H1 (cell line): ENCODE data around the gene DDX42. TPM values are rescaled to one million over a fixed set of nuclear protein-coding genes. Genes with fewer than 3 reads are reported as not detected.

Experiments
- CTCF ChIA-PET: fragments of 300-600 bp; sonication (Branson Sonifier 250); formaldehyde crosslinking; loops from one replicate; lab custom pipeline; 2021; ENCODE audit not compliant: partially characterized antibody; lab: Charles Lee
- POLR2A ChIA-PET: fragments of 300-600 bp; sonication (Branson Sonifier 250); formaldehyde crosslinking; loops from one replicate; lab custom pipeline; 2021; ENCODE audit warnings: inconsistent platforms; ENCODE audit not compliant: partially characterized antibody; lab: Charles Lee
- DNase-seq, 2 experiments: peaks; one replicate each; pipeline versions ENCODE4 v3.0.0 to v3.0.0-alpha.2; 2010 to 2022; ENCODE audit warnings: low spot score in 2 of 2, low read depth in 1 of 2, mixed read lengths in 1 of 2
- FAIRE-seq: peaks from 2 replicates; lab custom pipeline; 2011; peaks lifted over from hg19 to GRCh38; lab: Jason Lieb, UNC
- H2AFZ ChIP-seq: 2 replicates; pipeline ENCODE4 v1.8.1; 2012; ENCODE audit warnings: low read length, inconsistent platforms
- H2AK5ac ChIP-seq: 2 replicates; pipeline ENCODE4 v1.6.1; 2013; ENCODE audit warnings: low read depth, low read length
- H2BK120ac ChIP-seq: replicated peaks from 2 replicates; pipeline ENCODE3; 2013; ENCODE audit warnings: low read depth, low read length, inconsistent platforms
- H2BK12ac ChIP-seq: 2 replicates; pipeline ENCODE4 v1.6.1; 2013; ENCODE audit warnings: low read depth, low read length
- H2BK15ac ChIP-seq: 2 replicates; pipeline ENCODE4 v1.6.1; 2013; ENCODE audit warnings: low read length
- H2BK20ac ChIP-seq: 2 replicates; pipeline ENCODE4 v1.6.1; 2013; ENCODE audit warnings: low read length
- H2BK5ac ChIP-seq: 2 replicates; pipeline ENCODE4 v1.6.1; 2013; ENCODE audit warnings: low read depth, low read length
- H3K14ac ChIP-seq: 2 replicates; pipeline ENCODE4 v1.6.1; 2013; ENCODE audit warnings: inconsistent platforms; ENCODE audit not compliant: insufficient read length
- H3K18ac ChIP-seq: 2 replicates; pipeline ENCODE4 v1.6.1; 2013; ENCODE audit warnings: low read length; ENCODE audit errors: extremely low read depth
- H3K23ac ChIP-seq: 2 replicates; pipeline ENCODE4 v1.6.1; 2013; ENCODE audit warnings: inconsistent platforms; ENCODE audit not compliant: insufficient read length
- H3K23me2 ChIP-seq: 2 replicates; pipeline ENCODE4 v1.6.1; 2013; ENCODE audit warnings: low read depth, low read length
- H3K27ac ChIP-seq: 2 replicates; pipeline ENCODE4 v1.6.1; 2011; ENCODE audit warnings: low read depth, low read length, inconsistent platforms
- H3K27me3 ChIP-seq, 4 experiments: replicated peaks in 1 of 4; 1 replicate in 1 of 4; 2 replicates in 3 of 4; pipeline versions ENCODE4 v1.6.1 to v1.8.1; 2011 to 2013; ENCODE audit warnings: low read length in 3 of 4, mild to moderate bottlenecking in 3 of 4, inconsistent platforms in 2 of 4, mixed read lengths in 2 of 4, moderate library complexity in 1 of 4; ENCODE audit not compliant: control insufficient read depth in 3 of 4, insufficient read depth in 3 of 4; ENCODE audit errors: extremely low read depth in 1 of 4
- H3K36me3 ChIP-seq, 4 experiments: 2 replicates each; pipeline versions ENCODE4 v1.6.1 to v1.8.1; 2011 to 2013; ENCODE audit warnings: mild to moderate bottlenecking in 4 of 4, low read length in 3 of 4, moderate library complexity in 2 of 4, control low read depth in 1 of 4, inconsistent platforms in 1 of 4; ENCODE audit not compliant: insufficient read depth in 4 of 4, control insufficient read depth in 2 of 4
- H3K4ac ChIP-seq: replicated peaks from 2 replicates; pipeline ENCODE3; 2013; ENCODE audit warnings: low read length, low read depth, mixed read lengths, inconsistent platforms; ENCODE audit not compliant: insufficient read length
- H3K4me1 ChIP-seq, 4 experiments: replicated peaks in 1 of 4; 1 replicate in 1 of 4; 2 replicates in 3 of 4; pipeline versions ENCODE4 v1.6.1 to v1.8.1; 2011 to 2013; ENCODE audit warnings: low read length in 3 of 4, inconsistent platforms in 2 of 4, mixed read lengths in 1 of 4; ENCODE audit not compliant: insufficient read depth in 4 of 4, control insufficient read depth in 3 of 4
- H3K4me2 ChIP-seq, 2 experiments: 2 replicates each; pipeline versions ENCODE4 v1.6.1 to v1.8.1; 2011 to 2013; ENCODE audit warnings: low read depth in 2 of 2, low read length in 2 of 2, control low read depth in 1 of 2, inconsistent platforms in 1 of 2, mild to moderate bottlenecking in 1 of 2; ENCODE audit not compliant: insufficient read depth in 1 of 2
- H3K4me3 ChIP-seq, 4 experiments: fragments of 200-600, 300-600 bp in 1 of 4; sonication (generic), shearing (Covaris generic), sonication (Bioruptor Twin) in 1 of 4; 2 replicates each; pipeline versions ENCODE4 v1.5.1 to v1.8.1; 2011 to 2016; ENCODE audit warnings: low read length in 4 of 4, low read depth in 3 of 4, control low read depth in 2 of 4, inconsistent platforms in 2 of 4, mild to moderate bottlenecking in 2 of 4, mixed read lengths in 1 of 4, moderate library complexity in 1 of 4; ENCODE audit not compliant: insufficient read depth in 2 of 4; ENCODE audit errors: extremely low read depth in 1 of 4
- H3K56ac ChIP-seq: replicated peaks from 2 replicates; pipeline ENCODE3; 2013; ENCODE audit warnings: low read depth, mild to moderate bottlenecking, mixed read lengths, low read length, inconsistent platforms; ENCODE audit not compliant: insufficient read length
- H3K79me1 ChIP-seq: 2 replicates; pipeline ENCODE4 v1.6.1; 2013; ENCODE audit warnings: low read depth, low read length, control low read depth
- H3K79me2 ChIP-seq, 2 experiments: 2 replicates each; pipeline versions ENCODE4 v1.6.1 to v1.8.1; 2012 to 2013; ENCODE audit warnings: low read length in 2 of 2, mild to moderate bottlenecking in 2 of 2, inconsistent platforms in 1 of 2; ENCODE audit not compliant: insufficient read depth in 2 of 2, control insufficient read depth in 1 of 2
- H3K9ac ChIP-seq, 4 experiments: replicated peaks in 1 of 4; 1 replicate in 1 of 4; 2 replicates in 3 of 4; pipeline versions ENCODE4 v1.6.1 to v1.8.1; 2011 to 2013; ENCODE audit warnings: low read depth in 3 of 4, low read length in 3 of 4, control low read depth in 2 of 4, mild to moderate bottlenecking in 2 of 4, moderate library complexity in 2 of 4, inconsistent platforms in 1 of 4; ENCODE audit errors: extremely low read depth in 1 of 4
- H3K9me3 ChIP-seq, 2 experiments: 2 replicates each; pipeline versions ENCODE4 v1.6.1 to v1.8.1; 2012 to 2013; ENCODE audit warnings: mild to moderate bottlenecking in 2 of 2, moderate library complexity in 2 of 2, control low read depth in 1 of 2, inconsistent platforms in 1 of 2, low read depth in 1 of 2, low read length in 1 of 2, mixed read lengths in 1 of 2; ENCODE audit not compliant: insufficient read depth in 2 of 2
- H4K20me1 ChIP-seq, 2 experiments: replicated peaks in 1 of 2; 2 replicates each; pipeline versions ENCODE3 to v1.8.1; 2011 to 2013; ENCODE audit warnings: inconsistent platforms in 2 of 2, low read length in 2 of 2, mild to moderate bottlenecking in 1 of 2; ENCODE audit not compliant: insufficient read depth in 2 of 2, control insufficient read depth in 1 of 2
- H4K5ac ChIP-seq: 2 replicates; pipeline ENCODE4 v1.6.1; 2013; ENCODE audit warnings: low read length, low read depth, mixed read lengths, inconsistent platforms; ENCODE audit not compliant: insufficient read length
- H4K8ac ChIP-seq: 2 replicates; pipeline ENCODE4 v1.8.0; 2013; ENCODE audit warnings: mild to moderate bottlenecking, moderate library complexity, low read length, inconsistent platforms; ENCODE audit not compliant: insufficient read depth; ENCODE audit errors: extremely low read depth
- H4K91ac ChIP-seq: replicated peaks from 2 replicates; pipeline ENCODE3; 2013; ENCODE audit warnings: low read length, mixed read lengths, inconsistent platforms; ENCODE audit not compliant: insufficient read length
- E2F6 ChIP-seq: IDR thresholded peaks from 2 replicates; pipeline ENCODE4 v1.6.1; 2012; ENCODE audit warnings: inconsistent platforms
- POLR2A ChIP-seq, 2 experiments: IDR thresholded peaks; 1 replicate in 1 of 2; 2 replicates in 1 of 2; pipeline ENCODE4 v1.6.1; 2011; ENCODE audit warnings: low read depth in 2 of 2, low read length in 2 of 2, mild to moderate bottlenecking in 2 of 2; ENCODE audit errors: control extremely low read depth in 1 of 2
- WGBS, 2 experiments: shearing (Covaris generic) in 1 of 2; methylation state at CpG; one replicate each; pipeline versions ENCODE4 v1.1.6 to v1.1.7; 2013 to 2015; ENCODE audit warnings: low lambda C conversion rate in 2 of 2, mixed read lengths in 2 of 2, inconsistent platforms in 1 of 2, low coverage in 1 of 2, missing lambda C conversion rate in 1 of 2; ENCODE audit not compliant: insufficient replicate concordance in 2 of 2, insufficient coverage in 1 of 2, insufficient read length in 1 of 2; ENCODE audit errors: extremely low coverage in 1 of 2, missing lambda C conversion rate in 1 of 2; 5-methylcytosine and 5-hydroxymethylcytosine counted together
- polyA plus RNA-seq, 7 experiments: library from polyadenylated mRNA; depleted of rRNA in 3 of 7; stranded (reverse) in 5 of 7; unstranded in 2 of 7; fragments of >200 nt in 5 of 7; fragments of 200-250 nt in 2 of 7; gene quantifications; 1 replicate in 5 of 7; 2 replicates in 1 of 7; 4 replicates in 1 of 7; pipeline versions ENCODE4 v1.2.1 to v1.2.3, GENCODE V29; 2011 to 2013; ENCODE audit warnings: missing spikeins in 2 of 7, mixed read lengths in 2 of 7
- total RNA-seq: library from RNA; stranded (reverse); fragmentation: NEBNext Ultra II Directional; extraction: Animal tissue kit (Norgen Biotek cat#: 25700); gene quantifications from 2 replicates; pipeline ENCODE4 v1.2.1, GENCODE V29; 2021

The DDX42 gene
- total and polyA plus RNA-seq, 2 of the 8 experiments (the other 6 are each of a cell fraction or from before 2014, with no cell fraction given) = 40.6 to 114 TPM

GRCh38 chr17:63819131-63819530 is 45.2 kb downstream of the DDX42 start:
- Histone ChIP-seq H3K23me2 (no peaks in the 10 kb centered on the region), H3K4ac (no peak overlapping the region), H2AFZ (no peak overlapping the region), H3K79me1 (no peaks in the 10 kb centered on the region; the same call in none of the 2 replicates), H2BK5ac (no peak overlapping the region), H3K36me3 (peaks cover 63 to 99% (median 93%) of the 10 kb centered on the region in 4 experiments), H3K18ac (no peak overlapping the region), H3K4me3 (no peak overlapping the region), H3K27ac (no peak overlapping the region), H3K9me3 (no peaks in the 10 kb centered on the region), H4K20me1 (peaks cover 9 to 31% of the 10 kb centered on the region in 2 experiments), H4K91ac (no peak overlapping the region), H3K4me2 (no peak overlapping the region), H3K27me3 (no peaks in the 10 kb centered on the region), H2BK12ac (no peak overlapping the region), H4K5ac (no peak overlapping the region), H3K56ac (no peak overlapping the region), H4K8ac (no peak overlapping the region), H3K23ac (no peak overlapping the region), H3K79me2 (no peaks in the 10 kb centered on the region), H2BK120ac (no peak overlapping the region), H2AK5ac (no peak overlapping the region), H3K4me1 (no peaks in the 10 kb centered on the region), H2BK20ac (no peak overlapping the region), H2BK15ac (no peak overlapping the region), H3K9ac (no peak overlapping the region; a peak in 1 of 7 replicates), H3K14ac (no peak overlapping the region)
- POLR2A ChIA-PET = interaction anchor here (0.9 to 32.3 kb wide), 8 partner anchors 1 to 241 kb away, joined by 3 to 593 read pairs (median 6); partner anchors contain the start of genes CCDC47, DDX42, FTSJ3 and PSMC5
- no peak for FAIRE-seq
- peak in 1 of 2 experiments; percentile 38; a peak in 1 of 3 replicates for TF ChIP-seq POLR2A (IDR thresholded peaks at IDR 0.05; ENCODE audit: control extremely low read depth in 1 of 2, low read depth in 2 of 2, low read length in 2 of 2)
- TF ChIP-seq E2F6 = no peak
- no peak for DNase-seq
- 92 to 100% methylated on average over 1 to 6 of the region's 6 CpGs for WGBS, 2 experiments
- CTCF ChIA-PET = interaction anchor here (0.6 to 2.5 kb wide), 6 partner anchors 9 to 34 kb away, joined by 3 to 10 read pairs (median 4); no protein-coding TSS in a partner anchor
